Measurements from ENCODE around the gene SYT2.

The SYT2 gene

DNA sequence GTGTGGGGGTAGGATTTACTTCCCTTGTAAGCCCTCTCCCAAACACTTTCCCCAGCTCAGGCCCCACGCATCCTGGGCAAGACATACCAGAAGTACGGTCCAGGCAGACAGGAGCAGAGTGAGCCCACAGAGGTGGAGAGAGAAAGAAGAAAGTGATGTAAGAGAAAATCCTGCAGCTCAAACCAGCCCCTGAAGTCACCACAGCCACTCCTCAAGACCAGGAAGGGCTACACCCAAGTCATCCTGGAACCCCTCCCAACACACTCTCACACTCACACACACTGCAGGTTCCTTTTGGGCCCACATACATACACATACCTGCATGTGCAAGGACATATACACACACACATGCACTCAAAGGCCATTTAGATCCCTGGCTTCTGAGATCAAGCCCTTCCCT is 106.8 kb downstream of the SYT2 start:
- Histone ChIP-seq H3K79me2 (ENCODE audit: insufficient read depth, low read length) (no peaks in the 10 kb centered on the region), H3K36me3 (ENCODE audit: insufficient read depth, low read length) (no peaks in the 10 kb centered on the region), H3K4me3 (ENCODE audit: low read depth in 1 of 2, low read length in 2 of 2) (no peak overlapping the region), H3K4me1 (ENCODE audit: insufficient read depth, low read length) (no peaks in the 10 kb centered on the region), H3K4me2 (ENCODE audit: insufficient read depth, low read length) (no peak overlapping the region), H3K27me3 (ENCODE audit: insufficient read depth, low read length, poor library complexity) (no peaks in the 10 kb centered on the region), H4K20me1 (ENCODE audit: insufficient read depth, low read length) (no peaks in the 10 kb centered on the region), H3K27ac (ENCODE audit: low read length) (no peak overlapping the region), H2AFZ (ENCODE audit: low read depth, low read length) (no peak overlapping the region), H3K9ac (ENCODE audit: low read depth, low read length) (no peak overlapping the region), H3K9me3 (ENCODE audit: insufficient read depth, low read length, severe bottlenecking) (no peaks in the 10 kb centered on the region)
- TF ChIP-seq EZH2 (IDR thresholded peaks at IDR 0.05; ENCODE audit: borderline replicate concordance, low read depth, low read length, severe bottlenecking) = no peak
- TF ChIP-seq, protein P1, sequence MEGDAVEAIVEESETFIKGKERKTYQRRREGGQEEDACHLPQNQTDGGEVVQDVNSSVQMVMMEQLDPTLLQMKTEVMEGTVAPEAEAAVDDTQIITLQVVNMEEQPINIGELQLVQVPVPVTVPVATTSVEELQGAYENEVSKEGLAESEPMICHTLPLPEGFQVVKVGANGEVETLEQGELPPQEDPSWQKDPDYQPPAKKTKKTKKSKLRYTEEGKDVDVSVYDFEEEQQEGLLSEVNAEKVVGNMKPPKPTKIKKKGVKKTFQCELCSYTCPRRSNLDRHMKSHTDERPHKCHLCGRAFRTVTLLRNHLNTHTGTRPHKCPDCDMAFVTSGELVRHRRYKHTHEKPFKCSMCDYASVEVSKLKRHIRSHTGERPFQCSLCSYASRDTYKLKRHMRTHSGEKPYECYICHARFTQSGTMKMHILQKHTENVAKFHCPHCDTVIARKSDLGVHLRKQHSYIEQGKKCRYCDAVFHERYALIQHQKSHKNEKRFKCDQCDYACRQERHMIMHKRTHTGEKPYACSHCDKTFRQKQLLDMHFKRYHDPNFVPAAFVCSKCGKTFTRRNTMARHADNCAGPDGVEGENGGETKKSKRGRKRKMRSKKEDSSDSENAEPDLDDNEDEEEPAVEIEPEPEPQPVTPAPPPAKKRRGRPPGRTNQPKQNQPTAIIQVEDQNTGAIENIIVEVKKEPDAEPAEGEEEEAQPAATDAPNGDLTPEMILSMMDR (IDR thresholded peaks at IDR 0.05; ENCODE audit: borderline replicate concordance, extremely low read depth, low read length, poor library complexity, severe bottlenecking) = no peak
- no peak for DNase-seq
- no peak for ATAC-seq (ENCODE audit: insufficient read depth, low read depth)

DNA sequence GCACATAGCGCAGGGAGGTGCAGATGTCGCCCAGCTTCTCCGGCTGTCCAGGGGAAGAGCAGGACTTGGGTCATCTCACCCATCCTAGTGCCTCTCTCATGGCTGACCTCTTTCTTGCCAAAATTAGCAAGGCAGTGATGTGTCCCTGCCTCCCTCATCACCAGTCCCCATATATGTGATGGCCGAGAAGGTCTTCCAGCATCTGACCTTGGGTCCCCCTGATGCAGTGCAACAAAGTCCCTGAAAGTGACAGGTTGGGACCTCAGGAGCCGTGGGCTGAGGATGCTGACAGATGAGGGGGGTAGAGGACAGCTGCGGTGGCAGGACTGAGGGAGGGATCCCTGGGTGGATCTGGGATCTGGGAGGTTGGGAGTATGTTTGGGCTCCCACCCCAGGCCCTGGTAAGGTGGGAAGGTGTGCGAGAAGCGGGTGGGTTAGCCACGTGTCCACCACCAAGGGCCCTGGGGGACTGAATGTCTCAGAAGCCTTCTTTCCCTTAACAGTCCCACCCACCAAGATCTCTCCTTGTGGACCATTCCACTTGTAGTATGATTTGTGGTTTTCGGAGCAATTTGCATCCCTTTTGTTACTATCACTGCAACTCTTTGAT is 109.7 kb downstream of the SYT2 start:
- DNase-seq (no peak), ATAC-seq (ENCODE audit: insufficient read depth, low read depth) (peak; percentile 19; the same call in 1 of the 3 replicates)
- H3K36me3 ChIP-seq (ENCODE audit: insufficient read depth, low read length) = no peaks in the 10 kb centered on the region
- no peaks in the 10 kb centered on the region for H3K79me2 ChIP-seq (ENCODE audit: insufficient read depth, low read length)
- H3K4me3 ChIP-seq (ENCODE audit: low read depth in 1 of 2, low read length in 2 of 2) = no peak overlapping the region
- H4K20me1 ChIP-seq (ENCODE audit: insufficient read depth, low read length) = no peaks in the 10 kb centered on the region
- no peak overlapping the region for H3K4me2 ChIP-seq (ENCODE audit: insufficient read depth, low read length)
- H2AFZ ChIP-seq (ENCODE audit: low read depth, low read length) = no peak overlapping the region
- no peaks in the 10 kb centered on the region for H3K4me1 ChIP-seq (ENCODE audit: insufficient read depth, low read length)
- H3K9ac ChIP-seq (ENCODE audit: low read depth, low read length) = no peak overlapping the region
- no peaks in the 10 kb centered on the region for H3K27me3 ChIP-seq (ENCODE audit: insufficient read depth, low read length, poor library complexity)
- H3K9me3 ChIP-seq (ENCODE audit: insufficient read depth, low read length, severe bottlenecking) = no peaks in the 10 kb centered on the region
- no peak overlapping the region for H3K27ac ChIP-seq (ENCODE audit: low read length)
- TF ChIP-seq, protein P1 (IDR thresholded peaks at IDR 0.05; ENCODE audit: borderline replicate concordance, extremely low read depth, low read length, poor library complexity, severe bottlenecking) = no peak
- no peak for TF ChIP-seq EZH2 (IDR thresholded peaks at IDR 0.05; ENCODE audit: borderline replicate concordance, low read depth, low read length, severe bottlenecking)

DNA sequence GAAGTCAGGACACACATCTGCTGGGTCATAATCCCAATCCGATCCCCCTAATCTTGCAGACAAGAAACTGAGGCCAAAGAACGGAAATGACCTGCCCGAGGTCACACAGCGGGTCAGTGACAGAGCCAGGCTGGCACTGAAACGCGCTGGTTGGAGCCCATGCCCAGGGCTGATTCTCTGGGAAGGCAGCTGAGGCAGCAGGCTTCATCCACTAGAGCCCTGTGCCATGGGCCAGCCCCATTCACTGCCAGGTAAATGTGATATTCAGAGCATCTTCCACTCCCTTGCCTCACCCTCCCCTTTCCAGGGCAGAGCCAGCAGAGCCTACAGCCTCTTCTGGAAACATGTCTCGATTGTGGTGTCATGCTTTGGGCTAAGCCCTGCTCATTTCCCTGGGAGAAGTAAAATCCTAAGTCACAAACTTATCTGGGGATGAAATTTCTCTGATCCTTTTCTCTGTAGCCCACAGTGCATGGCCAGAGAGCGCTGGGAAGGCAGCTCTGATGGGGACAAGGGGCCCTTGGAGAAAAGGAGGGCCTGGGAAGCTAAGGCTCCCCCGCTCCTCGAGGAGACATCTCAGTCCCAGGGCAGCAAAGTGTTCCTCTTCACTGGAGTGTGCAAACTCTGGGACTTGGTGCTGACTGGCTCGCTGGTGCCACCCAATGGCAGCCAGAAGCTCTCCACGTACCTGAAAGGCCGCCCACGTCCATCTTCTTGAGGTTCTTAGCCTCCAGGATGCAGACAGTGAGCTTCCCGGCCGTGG is 110.4 kb downstream of the SYT2 start:
- no peaks in the 10 kb centered on the region for H3K9me3 ChIP-seq (ENCODE audit: insufficient read depth, low read length, severe bottlenecking)
- H3K79me2 ChIP-seq (ENCODE audit: insufficient read depth, low read length) = no peaks in the 10 kb centered on the region
- H3K4me3 ChIP-seq (ENCODE audit: low read depth in 1 of 2, low read length in 2 of 2) = no peak overlapping the region
- no peak overlapping the region for H3K4me2 ChIP-seq (ENCODE audit: insufficient read depth, low read length)
- no peak overlapping the region for H3K9ac ChIP-seq (ENCODE audit: low read depth, low read length)
- DNase-seq (peak; percentile 43), ATAC-seq (ENCODE audit: insufficient read depth, low read depth) (peak; percentile 84)
- H3K4me1 ChIP-seq (ENCODE audit: insufficient read depth, low read length) = no peaks in the 10 kb centered on the region
- H4K20me1 ChIP-seq (ENCODE audit: insufficient read depth, low read length) = no peaks in the 10 kb centered on the region
- no peak for TF ChIP-seq EZH2 (IDR thresholded peaks at IDR 0.05; ENCODE audit: borderline replicate concordance, low read depth, low read length, severe bottlenecking)
- TF ChIP-seq, protein P1 (IDR thresholded peaks at IDR 0.05; ENCODE audit: borderline replicate concordance, extremely low read depth, low read length, poor library complexity, severe bottlenecking) = peak; percentile 73
- no peak overlapping the region for H2AFZ ChIP-seq (ENCODE audit: low read depth, low read length)
- no peak overlapping the region for H3K27ac ChIP-seq (ENCODE audit: low read length)
- H3K36me3 ChIP-seq (ENCODE audit: insufficient read depth, low read length) = no peaks in the 10 kb centered on the region
- H3K27me3 ChIP-seq (ENCODE audit: insufficient read depth, low read length, poor library complexity) = no peaks in the 10 kb centered on the region

Data from DND-41 (cell line).